ENCODE data around the gene TCOF1. TPM values are rescaled to one million over a fixed set of nuclear protein-coding genes. Genes with fewer than 3 reads are reported as not detected.
A peak's percentile ranks its signal among the peaks of the same experiment; 100 is the strongest.

TCOF1 gene
- total and polyA plus RNA-seq, 4 experiments from 2014 or later, result 0.21 to 59.9 (median 42.3) TPM

- POLR2A ChIA-PET (ENCODE audit: partially characterized antibody), result no interaction called here
- no peak overlapping the region for H3K4me3 ChIP-seq (ENCODE audit: low read length in 2 of 2)
- peaks cover 14 to 59% of the 10 kb centered on the region in 2 donors for H3K36me3 Mint-ChIP-seq
Measured at GRCh38 chr5:150406103-150406722, 48.7 kb downstream of the TCOF1 start.

GRCh38 chr5:150406723-150407095 lies 49.2 kb downstream of the TCOF1 start:
- H3K36me3 Mint-ChIP-seq, result peaks cover 9 to 54% of the 10 kb centered on the region in 2 donors

More at GRCh38 chr5:150406103-150406722, 48.7 kb downstream of the TCOF1 start:
- Mint-ChIP-seq H3K4me1 (peaks cover 14 to 40% (median 21%) of the 10 kb centered on the region in 4 donors), H3K4me3 (no peak overlapping the region), H3K27ac (peak overlapping the region in 5 of 7 donors; percentile 42 to 81 (median 62)), H3K27me3 (no peaks in the 10 kb centered on the region), H3K9me3 (no peaks in the 10 kb centered on the region)
- intact Hi-C loops (cut with micrococcal nuclease), result no loop called here
- no peaks in the 10 kb centered on the region for H3K9me3 ChIP-seq (ENCODE audit: control insufficient read depth in 1 of 2, low read length in 2 of 2)
- DNase-seq, result no peak
- peaks cover 57% of the 10 kb centered on the region for H3K36me3 ChIP-seq (ENCODE audit: insufficient read depth, low read length)
- CTCF ChIA-PET (ENCODE audit: partially characterized antibody), result interaction anchor here (1.0 to 1.4 kb wide), 3 partner anchors 9 to 28 kb away, joined by 3 to 4 read pairs (median 3); no protein-coding TSS in a partner anchor
- H3K27ac ChIP-seq (ENCODE audit: low read depth, low read length), result no peak overlapping the region
- H3K4me1 ChIP-seq (ENCODE audit: insufficient read depth, low read length), result peaks cover 28% of the 10 kb centered on the region
- H3K27me3 ChIP-seq (ENCODE audit: insufficient read depth, low read length), result no peaks in the 10 kb centered on the region

GRCh38 chr5:150407096-150407720 lies 49.7 kb downstream of the TCOF1 start:
- H3K4me3 ChIP-seq (ENCODE audit: low read length in 2 of 2), result no peak overlapping the region
- H3K36me3 Mint-ChIP-seq, result peaks cover 9 to 51% of the 10 kb centered on the region in 2 donors
- no peaks in the 10 kb centered on the region for H3K9me3 Mint-ChIP-seq
- H3K4me3 Mint-ChIP-seq, result peak overlapping the region in 1 of 8 donors; percentile 17
- H3K36me3 ChIP-seq (ENCODE audit: insufficient read depth, low read length), result peaks cover 49% of the 10 kb centered on the region
- ChIA-PET CTCF (ENCODE audit: partially characterized antibody) (interaction anchor here (1.4 to 1.5 kb wide), 2 partner anchors 27 to 43 kb away, joined by 4 read pairs; no protein-coding TSS in a partner anchor), POLR2A (ENCODE audit: partially characterized antibody) (no interaction called here)
- intact Hi-C loops (cut with micrococcal nuclease), result no loop called here
- no peaks in the 10 kb centered on the region for H3K9me3 ChIP-seq (ENCODE audit: control insufficient read depth in 1 of 2, low read length in 2 of 2)
- no peak for DNase-seq
- H3K27ac ChIP-seq (ENCODE audit: low read depth, low read length), result no peak overlapping the region
- peak overlapping the region in 3 of 7 donors; percentile 57 to 87 (median 75) for H3K27ac Mint-ChIP-seq
- H3K27me3 ChIP-seq (ENCODE audit: insufficient read depth, low read length), result no peaks in the 10 kb centered on the region
- peaks cover 17 to 41% (median 26%) of the 10 kb centered on the region in 4 donors for H3K4me1 Mint-ChIP-seq
- H3K27me3 Mint-ChIP-seq, result no peaks in the 10 kb centered on the region
- H3K4me1 ChIP-seq (ENCODE audit: insufficient read depth, low read length), result peaks cover 38% of the 10 kb centered on the region

More at GRCh38 chr5:150406723-150407095, 49.2 kb downstream of the TCOF1 start:
- Histone ChIP-seq H3K4me1 (ENCODE audit: insufficient read depth, low read length) (peaks cover 33% of the 10 kb centered on the region), H3K9me3 (ENCODE audit: control insufficient read depth in 1 of 2, low read length in 2 of 2) (no peaks in the 10 kb centered on the region), H3K27ac (ENCODE audit: low read depth, low read length) (no peak overlapping the region), H3K4me3 (ENCODE audit: low read length in 2 of 2) (no peak overlapping the region), H3K36me3 (ENCODE audit: insufficient read depth, low read length) (peaks cover 52% of the 10 kb centered on the region), H3K27me3 (ENCODE audit: insufficient read depth, low read length) (no peaks in the 10 kb centered on the region)
- intact Hi-C loops (cut with micrococcal nuclease), result no loop called here
- H3K27me3 Mint-ChIP-seq, result no peaks in the 10 kb centered on the region
- peaks cover 17 to 40% (median 26%) of the 10 kb centered on the region in 4 donors for H3K4me1 Mint-ChIP-seq
- peak overlapping the region in 4 of 7 donors; percentile 42 to 87 (median 66) for H3K27ac Mint-ChIP-seq
- no peaks in the 10 kb centered on the region for H3K9me3 Mint-ChIP-seq
- ChIA-PET POLR2A (ENCODE audit: partially characterized antibody) (no interaction called here), CTCF (ENCODE audit: partially characterized antibody) (interaction anchor here (1.0 to 1.5 kb wide), 3 partner anchors 9 to 44 kb away, joined by 3 to 4 read pairs (median 4); no protein-coding TSS in a partner anchor)
- no peak overlapping the region for H3K4me3 Mint-ChIP-seq
- DNase-seq, result no peak

DNA sequence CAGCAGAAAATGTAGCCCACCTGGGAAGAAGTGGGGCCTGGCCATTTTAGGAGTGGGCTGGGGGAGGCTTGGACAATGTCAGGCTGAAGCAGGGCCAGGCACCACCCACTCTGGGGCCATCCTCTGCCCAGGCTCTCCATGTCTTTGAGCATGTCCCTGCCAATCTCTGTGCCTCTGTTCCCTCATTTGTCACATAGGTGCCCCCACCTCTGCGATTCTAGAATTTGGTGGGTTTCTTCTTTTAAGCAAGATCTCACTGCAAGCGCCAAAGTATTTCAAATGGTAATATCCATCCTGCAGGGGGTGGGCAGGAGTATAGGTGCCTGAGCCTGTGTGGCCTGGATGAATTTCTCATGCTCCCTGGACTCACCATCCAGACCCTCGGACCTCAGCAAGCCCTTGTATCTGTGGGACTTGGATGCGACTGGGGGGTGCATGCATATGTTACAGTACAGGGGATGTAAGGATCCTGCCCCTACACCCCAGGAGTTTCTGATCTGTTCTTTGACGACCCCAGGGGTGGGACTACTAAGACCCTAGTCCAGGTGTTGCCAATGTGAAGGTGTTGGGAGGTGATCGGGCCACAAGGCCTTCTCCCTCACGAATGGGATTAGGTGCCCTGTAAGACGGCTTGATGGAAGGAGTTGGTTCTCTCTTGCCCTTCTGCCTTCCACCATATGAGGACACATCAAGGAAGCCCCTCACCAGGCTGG lies 50.9 kb downstream of the TCOF1 start:
- POLR2A ChIA-PET (ENCODE audit: partially characterized antibody), result interaction anchor here (1.2 to 5.5 kb wide), 2 partner anchors 9 to 31 kb away, joined by 4 to 44 read pairs; no protein-coding TSS in a partner anchor
- CTCF ChIA-PET (ENCODE audit: partially characterized antibody), result interaction anchor here (1.5 to 6.3 kb wide), 2 partner anchors 27 to 42 kb away, joined by 4 to 48 read pairs; no protein-coding TSS in a partner anchor
- intact Hi-C loops (cut with micrococcal nuclease), result loop anchor here (2.0 kb wide), 1 partner anchor 844 kb away; the partner anchor contains the start of gene GM2A
- no peak overlapping the region for H3K4me3 ChIP-seq (ENCODE audit: low read length in 2 of 2)
- DNase-seq, result no peak
- peaks cover 0 to 2% (median 0%) of the 10 kb centered on the region in 8 donors for H3K9me3 Mint-ChIP-seq
- H3K27ac Mint-ChIP-seq, result peak overlapping the region; percentile 6 to 99 (median 70)
- peaks cover 44% of the 10 kb centered on the region for H3K4me1 ChIP-seq (ENCODE audit: insufficient read depth, low read length)
- H3K9me3 ChIP-seq (ENCODE audit: control insufficient read depth in 1 of 2, low read length in 2 of 2), result no peaks in the 10 kb centered on the region
- H3K4me1 Mint-ChIP-seq, result peaks cover 26 to 52% (median 35%) of the 10 kb centered on the region in 4 donors
- H3K27me3 Mint-ChIP-seq, result no peaks in the 10 kb centered on the region
- peaks cover 37% of the 10 kb centered on the region for H3K36me3 ChIP-seq (ENCODE audit: insufficient read depth, low read length)
- peaks cover 4 to 44% of the 10 kb centered on the region in 2 donors for H3K36me3 Mint-ChIP-seq
- H3K27me3 ChIP-seq (ENCODE audit: insufficient read depth, low read length), result no peaks in the 10 kb centered on the region
- H3K27ac ChIP-seq (ENCODE audit: low read depth, low read length), result no peak overlapping the region
- peak overlapping the region in 5 of 8 donors; percentile 17 to 46 (median 26) for H3K4me3 Mint-ChIP-seq

GRCh38 chr5:150409638-150410523 lies 52.4 kb downstream of the TCOF1 start:
- peaks cover 50% of the 10 kb centered on the region for H3K4me1 ChIP-seq (ENCODE audit: insufficient read depth, low read length)
- peak overlapping the region; percentile 99 to 100 (median 99) for H3K27ac Mint-ChIP-seq
- ChIA-PET POLR2A (ENCODE audit: partially characterized antibody) (interaction anchor here (0.8 to 6.1 kb wide), 9 partner anchors 11 to 1052 kb away, joined by 3 to 86 read pairs (median 6); partner anchors contain the start of genes PCYOX1L, RBM22, RPS14 and TCOF1), CTCF (ENCODE audit: partially characterized antibody) (interaction anchor here (0.8 to 6.3 kb wide), 7 partner anchors 11 to 59 kb away, joined by 3 to 48 read pairs (median 6); partner anchors contain the start of gene RPS14)
- intact Hi-C loops (cut with micrococcal nuclease), result loop anchor here (2.0 to 5.0 kb wide), 2 partner anchors 747 to 843 kb away; partner anchors contain the start of genes ANXA6 and GM2A
- peak overlapping the region; percentile 98 for H3K27ac ChIP-seq (ENCODE audit: low read depth, low read length)
- H3K36me3 ChIP-seq (ENCODE audit: insufficient read depth, low read length), result peaks cover 26% of the 10 kb centered on the region
- peaks cover 26 to 57% (median 38%) of the 10 kb centered on the region in 4 donors for H3K4me1 Mint-ChIP-seq
- H3K27me3 Mint-ChIP-seq, result no peaks in the 10 kb centered on the region
- H3K9me3 ChIP-seq (ENCODE audit: control insufficient read depth in 1 of 2, low read length in 2 of 2), result no peaks in the 10 kb centered on the region
- H3K4me3 ChIP-seq (ENCODE audit: low read length in 2 of 2), result peak overlapping the region; percentile 34 to 78
- H3K27me3 ChIP-seq (ENCODE audit: insufficient read depth, low read length), result no peaks in the 10 kb centered on the region
- H3K4me3 Mint-ChIP-seq, result peak overlapping the region; percentile 97 to 100 (median 99)
- peaks cover 0 to 2% (median 0%) of the 10 kb centered on the region in 8 donors for H3K9me3 Mint-ChIP-seq
- peaks cover 4 to 32% of the 10 kb centered on the region in 2 donors for H3K36me3 Mint-ChIP-seq
- DNase-seq, result peak in 4 of 5 donors; percentile 34 to 54 (median 48)

All from CD4-positive, alpha-beta memory T cell (primary cell).